Mucosa of descending colon (tissue), 3 donors: ENCODE data around the gene HDAC11. TPM values are rescaled to one million over a fixed set of nuclear protein-coding genes. Genes with fewer than 3 reads are reported as not detected.
A peak's percentile ranks its signal among the peaks of the same experiment; 100 is the strongest.
"Not testable (repeated sequence)": the region's sequence is repeated elsewhere in the genome, so short reads cannot be mapped to it uniquely, and the experiment has no call there.

ENCODE experiments used
- ATAC-seq: fragments of 200-7000 bp; cut with Tn5 transposase; one replicate; pipeline ENCODE4 v1.9.1; 2020; ENCODE audit warnings: mild to moderate bottlenecking, moderate library complexity
- DNase-seq, 3 donors: peaks; one replicate each; pipeline ENCODE4 v3.0.0-alpha.2; 2020
- H3K36me3 ChIP-seq: fragments of 200-600 bp; one replicate; pipeline ENCODE4 v1.8.0; 2021; ENCODE audit warnings: low read depth, mild to moderate bottlenecking
- H3K4me1 ChIP-seq: fragments of 200-600 bp; one replicate; pipeline ENCODE4 v1.8.0; 2021; ENCODE audit warnings: low read depth, mild to moderate bottlenecking
- H3K4me3 ChIP-seq: fragments of 200-600 bp; one replicate; pipeline ENCODE4 v1.8.0; 2021; ENCODE audit warnings: mild to moderate bottlenecking
- H3K9me3 ChIP-seq: fragments of 200-600 bp; one replicate; pipeline ENCODE4 v1.8.0; 2021; ENCODE audit warnings: mild to moderate bottlenecking
- intact Hi-C, 2 donors: fragments of 100-400 bp; cut with DNase I in 1 of 2; cut with micrococcal nuclease in 1 of 2; formaldehyde crosslinking; loops; one replicate each; pipeline versions ENCODE4 v1.11.0 to v1.11.1; 2022; cut with DNase I, micrococcal nuclease
- total RNA-seq, 3 donors: library from RNA; stranded (reverse); fragmentation: NEBNext Ultra II Directional in 2 of 3; extraction: Animal tissue kit (Norgen Biotek cat#: 25700) in 2 of 3; gene quantifications; one replicate each; pipeline versions ENCODE4 v1.2.1 to v1.2.4, GENCODE V29; 2021 to 2023
- TF ChIP-seq, protein P1 (sequence below): fragments of 200-600 bp; IDR thresholded peaks from one replicate; pipeline ENCODE4 v1.8.0; 2022; ENCODE audit warnings: antibody characterized with exemption, mild to moderate bottlenecking
- donor health status: DM: no; HTN: no; CAD: no; lungs with moderate emphysema.
- donor health status: DM: no; HTN: no; CAD: no.
- donor health status: DM: no; HTN: yes; CAD: no.

Gene HDAC11
- total RNA-seq, 3 donors from 2014 or later = 23.0 to 28.7 (median 25.3) TPM

DNA sequence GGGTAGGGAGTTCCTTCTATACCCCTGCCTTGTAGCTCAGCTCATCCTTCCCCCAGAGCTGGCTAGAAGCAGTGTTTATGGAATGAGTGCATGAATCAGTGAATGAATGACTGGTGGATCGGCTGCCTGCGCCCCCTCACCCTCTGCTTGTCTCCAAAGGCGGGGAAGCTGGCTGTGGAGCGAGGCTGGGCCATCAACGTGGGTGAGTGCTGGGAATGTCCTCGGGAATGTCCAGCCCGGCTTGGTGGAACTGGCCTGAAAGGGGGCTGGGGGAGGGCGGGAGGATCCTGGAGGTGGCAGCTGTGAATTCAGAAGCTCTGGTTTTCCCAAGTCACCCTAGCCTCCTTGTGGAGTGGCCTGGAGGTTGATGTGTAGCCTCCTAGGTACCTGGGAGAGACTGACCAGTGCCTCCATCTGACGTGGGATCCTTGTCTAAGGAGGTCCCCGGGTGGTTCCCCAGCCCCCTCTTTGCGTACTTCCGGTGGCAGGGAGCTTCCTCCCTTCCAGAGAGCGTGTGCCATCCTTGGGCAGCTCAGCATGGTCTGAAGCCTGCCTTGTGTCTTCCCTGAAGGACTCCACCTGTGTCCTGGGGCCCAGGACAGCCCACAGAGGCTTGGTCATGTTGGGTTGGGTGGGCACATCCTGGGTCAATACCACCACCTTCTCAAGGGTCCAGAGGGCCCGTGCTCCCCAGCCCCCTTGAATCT, 18.4 kb downstream of the HDAC11 start:
- Histone ChIP-seq H3K36me3 (no peaks in the 10 kb centered on the region), H3K4me1 (no peaks in the 10 kb centered on the region), H3K9me3 (no peaks in the 10 kb centered on the region), H3K4me3 (no peak overlapping the region)
- no peak for ATAC-seq
- peak in 1 of 3 donors; percentile 32 for DNase-seq
- intact Hi-C loops = loop anchor here (5.0 kb wide), 2 partner anchors 149 to 159 kb away; no protein-coding TSS in a partner anchor
- TF ChIP-seq, protein P1, sequence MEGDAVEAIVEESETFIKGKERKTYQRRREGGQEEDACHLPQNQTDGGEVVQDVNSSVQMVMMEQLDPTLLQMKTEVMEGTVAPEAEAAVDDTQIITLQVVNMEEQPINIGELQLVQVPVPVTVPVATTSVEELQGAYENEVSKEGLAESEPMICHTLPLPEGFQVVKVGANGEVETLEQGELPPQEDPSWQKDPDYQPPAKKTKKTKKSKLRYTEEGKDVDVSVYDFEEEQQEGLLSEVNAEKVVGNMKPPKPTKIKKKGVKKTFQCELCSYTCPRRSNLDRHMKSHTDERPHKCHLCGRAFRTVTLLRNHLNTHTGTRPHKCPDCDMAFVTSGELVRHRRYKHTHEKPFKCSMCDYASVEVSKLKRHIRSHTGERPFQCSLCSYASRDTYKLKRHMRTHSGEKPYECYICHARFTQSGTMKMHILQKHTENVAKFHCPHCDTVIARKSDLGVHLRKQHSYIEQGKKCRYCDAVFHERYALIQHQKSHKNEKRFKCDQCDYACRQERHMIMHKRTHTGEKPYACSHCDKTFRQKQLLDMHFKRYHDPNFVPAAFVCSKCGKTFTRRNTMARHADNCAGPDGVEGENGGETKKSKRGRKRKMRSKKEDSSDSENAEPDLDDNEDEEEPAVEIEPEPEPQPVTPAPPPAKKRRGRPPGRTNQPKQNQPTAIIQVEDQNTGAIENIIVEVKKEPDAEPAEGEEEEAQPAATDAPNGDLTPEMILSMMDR = no peak

- H3K36me3 ChIP-seq, H3K9me3 ChIP-seq, H3K4me3 ChIP-seq, H3K4me1 ChIP-seq, ATAC-seq: not testable (repeated sequence)
- peak in 1 of 3 donors; percentile 14 for DNase-seq
- intact Hi-C loops = loop anchor here (5.0 kb wide), 2 partner anchors 148 to 158 kb away; no protein-coding TSS in a partner anchor
These were observed 19.1 kb downstream of the HDAC11 start for GRCh38 chr3:13499246-13499645.

DNA sequence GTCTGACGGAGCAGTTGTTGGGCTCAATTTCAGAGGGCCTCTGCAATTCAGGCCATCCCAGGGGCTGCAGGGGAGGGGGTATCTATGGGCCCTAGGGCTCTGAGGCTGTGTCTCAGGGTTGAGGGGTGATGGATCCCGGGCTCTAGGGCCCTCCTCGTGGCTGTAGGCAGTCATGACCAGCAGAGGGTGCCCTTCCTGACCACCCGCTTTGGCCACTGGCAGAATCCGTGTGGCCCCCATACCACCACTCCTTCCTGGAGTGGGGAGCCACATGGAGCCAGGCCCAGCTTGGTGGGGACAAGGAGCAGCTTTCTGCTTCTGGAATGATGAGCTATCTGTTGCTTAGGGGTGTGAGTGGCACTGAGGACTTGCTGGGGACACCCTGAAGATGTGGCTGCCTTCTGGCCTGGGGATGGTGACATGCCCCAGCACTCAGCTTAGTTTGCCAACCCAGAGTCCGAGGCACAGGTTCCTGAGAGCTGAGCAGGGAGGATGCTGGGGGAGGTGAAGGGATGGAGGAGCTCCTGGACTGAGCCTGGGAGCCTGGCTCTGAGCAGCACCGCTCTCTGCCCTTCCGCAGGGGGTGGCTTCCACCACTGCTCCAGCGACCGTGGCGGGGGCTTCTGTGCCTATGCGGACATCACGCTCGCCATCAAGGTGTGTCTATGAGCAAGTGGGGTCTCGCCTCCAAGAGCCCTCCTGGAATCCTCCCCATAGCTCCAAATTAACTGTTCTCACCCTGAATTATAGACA, 20.2 kb downstream of the HDAC11 start:
- no peaks in the 10 kb centered on the region for H3K4me1 ChIP-seq

DNA sequence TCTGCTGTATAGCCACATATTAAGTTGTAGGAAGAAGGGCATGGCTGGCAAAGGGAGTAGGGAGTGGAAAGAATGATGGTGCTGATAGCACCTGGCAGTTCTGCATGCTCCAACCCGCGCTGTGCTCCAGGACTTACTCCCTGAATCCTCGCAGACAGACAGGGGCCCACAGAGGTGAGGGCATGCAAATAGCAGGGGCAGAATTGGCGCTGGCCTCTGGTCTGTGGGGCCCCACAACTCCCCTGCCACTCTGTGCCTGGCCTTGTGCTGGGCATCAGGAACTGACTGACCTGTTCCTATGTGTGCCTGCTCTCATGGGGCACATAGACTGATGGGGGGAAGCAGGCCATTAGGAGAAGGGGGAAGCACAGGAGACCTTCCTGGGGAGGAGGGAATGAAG, 20.9 kb downstream of the HDAC11 start:
- no peak for ATAC-seq
- intact Hi-C loops = no loop called here
- no peaks in the 10 kb centered on the region for H3K9me3 ChIP-seq
- TF ChIP-seq, protein P1 = no peak
- H3K4me3 ChIP-seq = no peak overlapping the region
- DNase-seq = peak in 1 of 3 donors; percentile 16
- no peaks in the 10 kb centered on the region for H3K4me1 ChIP-seq
- no peaks in the 10 kb centered on the region for H3K36me3 ChIP-seq

More for the DNA sequence above, 20.2 kb downstream of the HDAC11 start:
- Histone ChIP-seq H3K9me3 (no peaks in the 10 kb centered on the region), H3K36me3 (no peaks in the 10 kb centered on the region), H3K4me3 (no peak overlapping the region)
- DNase-seq = peak in 2 of 3 donors; percentile 21 to 40
- TF ChIP-seq, protein P1 = no peak
- intact Hi-C loops = no loop called here
- ATAC-seq = no peak

DNA sequence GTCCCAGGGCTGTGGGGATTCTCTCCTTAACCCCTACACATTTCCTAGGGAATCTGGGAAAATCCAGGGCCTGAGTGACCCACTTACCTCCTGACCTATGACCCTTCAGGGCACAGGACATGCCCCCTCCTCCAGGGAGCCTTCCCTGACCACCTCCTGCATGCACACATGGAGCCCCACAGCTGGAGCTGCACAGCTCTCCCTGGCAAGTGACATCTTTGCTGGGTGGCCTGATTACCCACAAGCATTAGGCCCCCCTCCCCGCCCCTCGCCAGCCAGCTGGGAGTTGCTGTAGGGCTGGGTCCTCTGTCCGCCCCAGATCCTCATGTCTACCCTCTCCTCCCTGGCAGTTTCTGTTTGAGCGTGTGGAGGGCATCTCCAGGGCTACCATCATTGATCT, 21.4 kb downstream of the HDAC11 start:
- TF ChIP-seq, protein P1 = no peak
- intact Hi-C loops = no loop called here
- ATAC-seq (no peak), DNase-seq (peak in 1 of 3 donors; percentile 8)
- no peak overlapping the region for H3K4me3 ChIP-seq
- no peaks in the 10 kb centered on the region for H3K36me3 ChIP-seq
- no peaks in the 10 kb centered on the region for H3K9me3 ChIP-seq
- no peaks in the 10 kb centered on the region for H3K4me1 ChIP-seq
